Measurements from ENCODE around the gene FTL.

Gene FTL

DNA sequence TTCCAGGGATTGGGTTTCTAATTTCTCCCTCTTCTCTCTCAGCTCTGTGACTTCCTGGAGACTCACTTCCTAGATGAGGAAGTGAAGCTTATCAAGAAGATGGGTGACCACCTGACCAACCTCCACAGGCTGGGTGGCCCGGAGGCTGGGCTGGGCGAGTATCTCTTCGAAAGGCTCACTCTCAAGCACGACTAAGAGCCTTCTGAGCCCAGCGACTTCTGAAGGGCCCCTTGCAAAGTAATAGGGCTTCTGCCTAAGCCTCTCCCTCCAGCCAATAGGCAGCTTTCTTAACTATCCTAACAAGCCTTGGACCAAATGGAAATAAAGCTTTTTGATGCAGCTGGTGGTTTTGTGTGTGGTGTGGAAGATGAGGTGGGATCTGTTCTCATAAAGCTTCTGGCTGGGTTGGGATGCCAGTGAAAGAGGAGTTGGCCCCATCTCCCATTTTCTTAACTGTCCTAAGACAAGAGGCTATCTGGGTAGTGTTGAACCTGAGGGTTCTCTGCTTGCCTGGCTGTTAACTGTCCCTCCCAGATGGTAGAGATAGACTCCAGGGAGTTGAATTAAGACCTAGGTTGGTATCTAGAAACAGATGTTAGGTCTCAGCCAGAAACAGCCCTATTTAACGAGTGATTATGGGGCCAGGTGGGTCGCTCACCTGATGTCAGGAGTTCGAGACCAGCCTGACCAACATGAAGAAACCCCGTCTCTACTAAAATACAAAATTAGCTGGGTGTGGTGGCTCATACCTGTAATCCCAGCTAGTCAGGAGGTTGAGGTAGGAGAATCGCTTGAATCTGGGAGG, 1.6 kb downstream of the FTL start:
- Mint-ChIP-seq H3K9me3 (no peaks in the 10 kb centered on the region), H3K27ac (peak overlapping the region; percentile 96), H3K27me3 (ENCODE audit: low read depth) (no peaks in the 10 kb centered on the region), H3K4me3 (peak overlapping the region; percentile 98), H3K4me1 (ENCODE audit: low read depth) (peaks cover 37% of the 10 kb centered on the region), H3K36me3 (ENCODE audit: low read depth) (peaks cover 34% of the 10 kb centered on the region)

DNA sequence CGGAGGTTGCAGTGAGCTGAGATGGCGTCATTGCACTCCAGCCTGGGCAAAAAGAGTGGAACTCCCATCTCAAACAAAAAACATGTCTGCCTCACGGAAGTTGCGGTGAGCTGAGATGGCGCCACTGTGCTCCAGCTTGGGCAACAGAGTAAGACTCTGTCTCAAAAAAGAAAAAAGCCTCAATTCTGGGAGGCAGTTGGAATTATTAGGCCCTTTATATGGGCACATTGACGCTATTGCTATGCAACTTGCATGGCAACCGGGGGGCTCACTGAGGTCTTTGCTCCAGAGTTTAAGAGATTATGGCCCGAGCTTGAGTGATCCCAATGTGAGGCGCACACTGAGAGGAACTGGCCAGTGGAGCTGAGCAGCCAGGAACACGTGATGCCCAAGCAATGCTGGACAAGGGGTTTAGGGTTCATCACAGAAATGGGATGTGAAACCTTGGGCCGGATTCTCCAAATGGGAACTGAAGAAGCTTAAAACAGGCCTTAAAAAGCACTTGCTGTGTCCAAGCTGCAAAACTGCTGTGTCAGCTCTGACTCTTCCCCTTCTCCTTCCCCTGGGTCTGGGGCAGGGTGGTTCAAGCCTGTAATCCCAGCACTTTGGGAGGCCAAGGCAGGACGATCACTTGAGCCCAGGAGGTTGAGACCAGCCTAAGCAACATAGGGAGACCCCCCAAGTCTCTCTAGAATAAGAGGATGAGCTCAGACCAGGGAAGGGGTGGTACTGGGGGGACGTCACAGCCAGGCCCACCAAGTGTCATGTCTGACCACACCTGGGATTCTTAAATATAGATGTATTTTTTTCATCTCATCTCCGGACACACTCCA, 2.5 kb downstream of the FTL start:
- Mint-ChIP-seq H3K9me3 (no peaks in the 10 kb centered on the region), H3K36me3 (ENCODE audit: low read depth) (peaks cover 30% of the 10 kb centered on the region), H3K4me3 (peak overlapping the region; percentile 98), H3K27ac (peak overlapping the region; percentile 6), H3K4me1 (ENCODE audit: low read depth) (peaks cover 33% of the 10 kb centered on the region), H3K27me3 (ENCODE audit: low read depth) (no peaks in the 10 kb centered on the region)

DNA sequence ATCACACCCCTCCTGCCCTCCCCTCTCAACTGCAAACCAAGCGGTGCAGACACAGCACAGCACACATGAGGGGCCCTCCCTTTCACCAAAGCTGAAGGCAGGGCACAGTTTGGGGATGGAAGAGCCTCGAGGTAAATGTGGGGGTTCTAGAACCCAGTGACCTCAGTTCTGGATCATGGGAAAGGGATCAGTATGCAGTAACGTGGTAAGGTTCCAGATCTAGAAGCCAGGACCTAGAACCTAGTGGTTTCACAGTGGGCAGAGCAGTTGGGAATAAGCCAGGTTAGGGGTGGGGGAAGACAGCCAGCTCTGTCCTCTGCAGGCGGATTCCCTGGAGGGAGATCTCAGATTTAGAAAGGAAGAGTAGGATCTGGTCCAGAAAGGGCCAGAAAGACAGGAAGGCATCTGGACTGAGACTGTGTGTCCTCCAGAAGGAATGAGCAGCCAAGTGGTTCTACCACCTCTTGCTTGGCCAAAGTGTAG, 3.1 kb downstream of the FTL start:
- Mint-ChIP-seq H3K36me3 (ENCODE audit: low read depth) (peaks cover 34% of the 10 kb centered on the region), H3K9me3 (no peaks in the 10 kb centered on the region), H3K4me3 (no peak overlapping the region), H3K27me3 (ENCODE audit: low read depth) (no peaks in the 10 kb centered on the region), H3K27ac (peak overlapping the region; percentile 6), H3K4me1 (ENCODE audit: low read depth) (peaks cover 32% of the 10 kb centered on the region)

DNA sequence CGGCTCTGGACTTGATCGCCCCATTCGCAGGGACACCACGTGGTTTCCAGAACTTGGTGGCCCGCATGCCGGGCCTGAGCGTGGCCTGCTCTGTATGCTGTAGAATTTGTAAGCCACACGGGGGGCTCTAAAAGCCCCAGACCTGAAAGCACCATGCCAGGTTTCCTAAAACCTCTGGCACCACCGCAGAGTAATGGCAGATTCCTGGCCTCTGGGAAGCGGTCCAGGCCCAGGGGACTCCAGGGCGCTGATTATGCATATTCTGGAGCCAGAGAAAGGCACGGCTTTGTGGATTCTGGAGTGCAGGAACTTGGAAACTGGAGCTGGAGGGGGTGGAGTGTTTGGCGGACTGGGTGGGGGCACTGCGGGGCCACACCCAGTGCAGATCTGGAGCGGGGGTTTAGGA, 3.7 kb downstream of the FTL start:
- H3K27me3 Mint-ChIP-seq (ENCODE audit: low read depth) = no peaks in the 10 kb centered on the region
- H3K36me3 Mint-ChIP-seq (ENCODE audit: low read depth) = peaks cover 34% of the 10 kb centered on the region
- H3K4me3 Mint-ChIP-seq = no peak overlapping the region
- H3K9me3 Mint-ChIP-seq = no peaks in the 10 kb centered on the region
- H3K27ac Mint-ChIP-seq = peak overlapping the region; percentile 5
- peaks cover 28% of the 10 kb centered on the region for H3K4me1 Mint-ChIP-seq (ENCODE audit: low read depth)

DNA sequence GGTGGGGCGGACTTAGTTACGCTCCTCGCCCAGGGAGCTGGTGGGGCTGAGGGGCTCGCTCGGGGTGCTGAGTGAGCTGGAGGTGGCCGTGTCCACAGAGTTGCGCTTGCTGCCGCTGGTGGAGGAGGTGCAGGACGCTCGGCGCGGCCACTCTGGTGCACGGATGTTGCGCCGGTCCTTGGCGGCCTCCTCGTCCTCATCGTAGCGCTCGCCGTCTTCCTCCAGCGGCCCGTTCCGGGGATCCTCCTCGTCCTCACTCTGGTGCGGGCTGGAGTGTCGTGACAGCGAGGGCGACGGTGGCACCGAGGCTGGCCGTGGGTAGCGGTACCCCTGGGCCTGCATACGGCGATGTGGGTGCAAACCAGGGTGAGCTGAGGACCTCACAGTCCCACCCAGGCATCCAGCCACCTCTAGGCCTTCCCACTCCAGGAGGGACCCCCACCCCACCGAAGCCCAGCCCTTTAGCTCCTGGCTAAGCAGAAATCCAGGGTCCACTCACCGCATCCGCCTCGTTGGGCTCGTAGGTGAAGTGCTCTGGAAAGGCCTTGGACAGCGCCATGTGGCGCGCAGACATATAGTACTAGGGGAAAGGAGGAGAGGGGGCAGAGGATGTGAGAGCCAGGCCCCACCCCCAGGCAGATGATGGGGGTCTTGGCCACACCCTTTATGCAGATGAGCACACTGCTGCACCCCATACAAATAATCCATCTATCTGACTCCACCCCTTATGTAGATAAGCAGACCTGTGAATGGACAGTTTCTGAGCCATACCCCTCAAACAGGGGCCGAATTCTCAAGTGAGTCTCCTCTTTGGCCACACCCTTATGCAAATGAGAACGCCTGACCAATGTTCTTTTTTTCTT, 4.4 kb downstream of the FTL start:
- H3K36me3 Mint-ChIP-seq (ENCODE audit: low read depth) = peaks cover 34% of the 10 kb centered on the region
- H3K27ac Mint-ChIP-seq = no peak overlapping the region
- no peaks in the 10 kb centered on the region for H3K9me3 Mint-ChIP-seq
- no peaks in the 10 kb centered on the region for H3K27me3 Mint-ChIP-seq (ENCODE audit: low read depth)
- peaks cover 22% of the 10 kb centered on the region for H3K4me1 Mint-ChIP-seq (ENCODE audit: low read depth)
- H3K4me3 Mint-ChIP-seq = no peak overlapping the region

DNA sequence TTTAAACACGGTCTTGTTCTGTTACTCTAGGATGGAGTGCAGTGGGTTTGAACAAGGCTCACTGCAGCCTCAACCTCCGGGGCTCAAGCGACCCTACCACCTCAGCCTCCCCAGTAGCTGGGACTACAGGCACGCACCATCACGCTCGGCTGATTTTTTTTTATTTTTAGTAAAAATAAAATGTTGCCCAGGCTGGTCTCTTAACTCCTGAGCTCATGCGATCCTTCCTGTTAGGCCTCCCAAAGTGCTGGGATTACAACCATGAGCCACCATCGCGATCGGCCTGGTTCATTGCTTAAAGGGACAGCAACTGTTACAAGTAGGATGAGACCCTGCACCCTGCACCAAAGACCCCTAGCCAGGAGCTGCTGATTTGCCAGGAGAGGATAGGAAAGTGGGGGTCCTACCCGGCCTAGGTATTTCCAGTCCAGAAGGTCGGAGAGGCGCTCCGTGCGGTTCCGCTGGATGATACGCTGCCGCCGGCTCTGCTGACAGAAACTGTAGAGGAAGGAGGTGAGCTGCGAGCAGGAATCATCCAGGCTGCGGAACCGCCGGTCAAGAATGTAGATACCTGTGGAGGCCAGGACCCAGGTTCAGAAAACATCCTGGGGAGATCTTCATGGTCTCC, 5.1 kb downstream of the FTL start:
- no peaks in the 10 kb centered on the region for H3K27me3 Mint-ChIP-seq (ENCODE audit: low read depth)
- peaks cover 34% of the 10 kb centered on the region for H3K36me3 Mint-ChIP-seq (ENCODE audit: low read depth)
- H3K9me3 Mint-ChIP-seq = no peaks in the 10 kb centered on the region
- no peak overlapping the region for H3K4me3 Mint-ChIP-seq
- no peak overlapping the region for H3K27ac Mint-ChIP-seq
- H3K4me1 Mint-ChIP-seq (ENCODE audit: low read depth) = peaks cover 18% of the 10 kb centered on the region

DNA sequence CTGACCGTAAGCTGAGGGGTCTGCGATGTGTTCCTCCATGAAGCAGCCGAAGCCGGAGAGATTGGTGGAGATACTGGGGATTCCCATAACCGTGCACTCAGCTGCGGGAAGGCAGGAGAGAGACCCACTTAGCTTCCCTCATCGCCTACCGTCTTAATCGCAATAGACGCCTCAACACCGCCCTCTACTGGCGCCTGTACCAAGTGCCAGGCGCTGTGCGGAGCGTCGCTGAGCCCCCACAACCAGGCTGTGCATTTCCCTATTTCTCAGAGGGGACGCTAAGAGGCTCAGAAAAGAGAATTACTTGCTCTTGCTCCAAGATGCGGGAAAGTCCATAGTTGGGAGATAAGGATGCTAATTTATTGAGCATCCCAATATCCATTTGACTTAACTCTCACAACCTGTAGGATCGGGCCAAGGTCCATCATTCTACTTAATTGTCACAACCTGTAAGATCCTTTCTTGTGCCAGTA, 5.8 kb downstream of the FTL start:
- peak overlapping the region; percentile 45 for H3K27ac Mint-ChIP-seq

DNA sequence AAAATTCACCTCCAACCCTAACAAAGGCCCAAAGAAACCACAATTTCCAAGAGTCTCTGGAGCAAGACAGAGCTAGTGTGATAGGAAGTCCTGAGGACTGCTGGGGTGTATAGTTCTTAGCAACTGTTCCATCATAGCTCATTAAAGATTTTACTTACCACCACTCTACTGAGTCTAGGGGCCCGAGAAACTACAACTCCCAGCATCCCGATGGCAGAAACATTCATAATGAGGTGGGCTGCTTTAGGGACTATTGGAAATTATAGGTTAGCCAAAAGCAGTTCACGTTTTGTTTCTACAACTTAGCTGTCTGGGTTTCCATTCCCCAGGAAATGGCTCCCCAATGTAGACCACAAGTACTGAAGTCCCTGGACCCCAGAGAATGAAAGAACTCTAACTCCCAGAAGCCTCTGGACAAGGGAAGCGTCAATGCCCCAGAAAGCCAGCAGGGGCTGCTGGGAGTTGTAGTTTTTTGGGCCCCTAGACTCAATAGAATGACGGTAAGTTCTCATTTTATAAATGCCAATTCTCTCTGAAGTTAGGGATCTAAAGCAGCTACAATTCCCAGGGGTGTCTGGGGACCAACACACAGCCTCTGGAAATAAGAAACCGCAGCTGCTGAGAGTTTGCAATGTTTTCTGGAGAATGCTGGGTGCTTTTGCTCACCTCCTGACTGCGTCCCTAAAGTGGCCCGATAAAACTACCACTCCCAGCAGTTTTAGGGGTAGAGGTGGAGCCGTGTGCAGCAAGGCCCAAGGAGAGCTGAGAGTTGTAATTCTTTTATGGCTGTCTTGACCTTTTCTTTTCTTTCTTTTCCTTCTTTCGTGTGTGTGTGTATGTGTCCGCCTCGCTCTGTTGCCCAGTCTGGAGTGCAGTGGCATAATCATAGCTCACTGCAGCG, 11.1 kb downstream of the FTL start:
- Mint-ChIP-seq H3K27ac (no peak overlapping the region), H3K4me3 (no peak overlapping the region), H3K4me1 (ENCODE audit: low read depth) (no peaks in the 10 kb centered on the region), H3K36me3 (ENCODE audit: low read depth) (peaks cover 19% of the 10 kb centered on the region), H3K9me3 (no peaks in the 10 kb centered on the region), H3K27me3 (ENCODE audit: low read depth) (no peaks in the 10 kb centered on the region)

More for the DNA sequence above, 5.8 kb downstream of the FTL start:
- peaks cover 28% of the 10 kb centered on the region for H3K36me3 Mint-ChIP-seq (ENCODE audit: low read depth)
- H3K4me3 Mint-ChIP-seq = no peak overlapping the region
- no peaks in the 10 kb centered on the region for H3K9me3 Mint-ChIP-seq
- peaks cover 11% of the 10 kb centered on the region for H3K4me1 Mint-ChIP-seq (ENCODE audit: low read depth)
- H3K27me3 Mint-ChIP-seq (ENCODE audit: low read depth) = no peaks in the 10 kb centered on the region

DNA sequence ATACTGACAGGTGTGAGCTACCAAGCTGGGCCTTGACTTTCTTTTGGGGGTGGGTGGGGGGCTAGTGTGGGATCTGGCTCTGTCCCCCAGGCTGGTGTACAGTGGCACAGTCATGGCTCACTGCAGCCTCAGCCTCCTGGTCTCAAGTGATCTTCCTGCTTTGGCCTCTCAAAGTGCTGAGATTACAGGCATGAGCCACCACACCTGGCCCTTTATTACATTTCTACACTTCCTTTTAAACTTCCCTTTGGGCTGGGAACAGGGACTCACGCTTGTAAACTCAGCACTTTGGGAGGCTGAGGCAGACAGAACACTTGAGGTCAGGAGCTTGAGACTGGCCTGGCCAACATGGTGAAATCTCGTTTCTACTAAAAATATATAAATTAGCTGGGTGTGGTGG, 12.0 kb downstream of the FTL start:
- Mint-ChIP-seq H3K27me3 (ENCODE audit: low read depth) (no peaks in the 10 kb centered on the region), H3K9me3 (no peaks in the 10 kb centered on the region), H3K27ac (no peak overlapping the region), H3K4me1 (ENCODE audit: low read depth) (no peaks in the 10 kb centered on the region), H3K36me3 (ENCODE audit: low read depth) (peaks cover 19% of the 10 kb centered on the region), H3K4me3 (no peak overlapping the region)

DNA sequence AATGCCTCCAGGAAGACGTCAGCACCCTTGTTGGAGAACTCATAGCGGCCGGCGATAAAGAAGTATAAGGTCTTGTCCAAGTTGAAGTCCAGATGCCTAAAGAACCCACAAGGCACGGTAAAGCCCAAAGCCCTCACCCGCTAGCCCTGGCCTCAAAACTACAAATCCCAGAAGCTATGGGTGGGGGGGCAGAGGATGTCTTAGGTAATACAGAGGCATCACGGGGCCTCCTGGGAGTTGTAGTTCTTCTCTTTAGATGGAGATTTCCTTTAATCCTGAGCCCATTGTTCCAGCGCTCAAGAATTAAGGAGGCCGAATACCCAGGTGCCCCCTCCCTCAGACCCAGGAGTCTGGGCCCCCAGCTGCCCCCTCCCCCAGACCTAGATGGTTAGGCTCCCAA, 17.2 kb downstream of the FTL start:
- Mint-ChIP-seq H3K4me1 (ENCODE audit: low read depth) (no peaks in the 10 kb centered on the region), H3K4me3 (no peak overlapping the region), H3K27me3 (ENCODE audit: low read depth) (no peaks in the 10 kb centered on the region), H3K36me3 (ENCODE audit: low read depth) (peaks cover 22% of the 10 kb centered on the region), H3K27ac (no peak overlapping the region), H3K9me3 (no peaks in the 10 kb centered on the region)

DNA sequence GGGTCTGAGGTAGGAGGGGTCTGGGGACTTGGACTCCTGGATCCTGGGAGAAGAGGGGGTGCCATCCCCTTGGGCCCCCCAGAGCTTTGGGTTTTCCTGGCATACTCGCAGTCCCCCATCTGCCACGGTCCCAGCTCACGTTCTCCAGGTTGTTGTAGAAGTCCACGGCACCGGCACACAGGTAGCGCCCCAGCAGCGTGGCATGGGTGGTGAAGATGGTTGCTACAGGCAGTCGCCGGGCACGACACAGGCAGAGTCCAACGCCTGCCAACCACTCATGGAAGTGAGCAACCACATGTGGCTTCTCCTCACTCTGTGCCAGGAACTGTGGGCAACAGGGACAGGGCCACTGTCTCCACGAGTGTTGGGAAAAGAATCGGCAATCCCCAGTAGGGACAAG, 20.6 kb downstream of the FTL start:
- no peak overlapping the region for H3K4me3 Mint-ChIP-seq
- no peaks in the 10 kb centered on the region for H3K9me3 Mint-ChIP-seq
- H3K27me3 Mint-ChIP-seq (ENCODE audit: low read depth) = no peaks in the 10 kb centered on the region
- peaks cover 12% of the 10 kb centered on the region for H3K4me1 Mint-ChIP-seq (ENCODE audit: low read depth)
- H3K36me3 Mint-ChIP-seq (ENCODE audit: low read depth) = peaks cover 29% of the 10 kb centered on the region
- H3K27ac Mint-ChIP-seq = no peak overlapping the region

DNA sequence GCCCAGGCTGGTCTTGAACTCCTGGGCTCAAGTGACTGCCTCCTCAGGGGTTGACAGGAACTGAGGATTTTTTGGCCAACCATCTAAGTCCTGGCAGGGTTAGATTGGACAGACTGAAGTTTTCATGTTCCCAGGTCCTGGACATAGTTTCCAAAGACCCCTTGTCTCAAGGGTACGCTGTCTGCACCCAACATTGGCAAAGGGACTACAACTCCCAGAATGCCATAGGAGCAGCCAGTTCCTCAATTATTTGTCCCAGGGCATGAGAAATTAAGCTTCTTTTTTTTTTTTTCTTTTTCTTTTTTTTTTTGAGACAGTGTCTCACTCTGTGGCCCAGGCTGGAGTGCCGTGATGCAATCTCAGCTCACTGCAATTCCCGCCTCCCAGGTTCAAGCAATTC, 21.1 kb downstream of the FTL start:
- no peaks in the 10 kb centered on the region for H3K27me3 Mint-ChIP-seq (ENCODE audit: low read depth)
- H3K9me3 Mint-ChIP-seq = no peaks in the 10 kb centered on the region
- H3K4me3 Mint-ChIP-seq = no peak overlapping the region
- peaks cover 13% of the 10 kb centered on the region for H3K4me1 Mint-ChIP-seq (ENCODE audit: low read depth)
- peaks cover 31% of the 10 kb centered on the region for H3K36me3 Mint-ChIP-seq (ENCODE audit: low read depth)
- H3K27ac Mint-ChIP-seq = no peak overlapping the region

DNA sequence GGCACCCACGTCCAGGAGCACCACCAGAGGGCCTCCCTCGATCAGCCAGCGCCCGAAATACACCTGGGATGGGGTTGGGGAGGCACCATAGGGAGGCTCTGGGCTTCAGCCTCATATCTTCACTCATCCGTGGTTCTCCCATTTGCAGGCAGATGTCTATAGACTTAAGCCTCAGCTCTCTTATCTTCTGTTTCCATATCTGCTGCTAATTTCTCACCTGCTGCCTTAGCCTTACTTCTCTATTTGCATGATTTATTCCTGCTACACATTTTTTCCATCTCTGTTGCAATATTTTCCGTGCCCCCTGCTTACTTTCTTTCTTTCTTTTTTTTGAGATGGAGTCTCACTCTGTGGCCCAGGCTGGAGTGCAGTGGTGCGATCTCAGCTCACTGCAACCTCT, 22.2 kb downstream of the FTL start:
- Mint-ChIP-seq H3K27me3 (ENCODE audit: low read depth) (no peaks in the 10 kb centered on the region), H3K36me3 (ENCODE audit: low read depth) (peaks cover 27% of the 10 kb centered on the region), H3K4me3 (no peak overlapping the region), H3K27ac (no peak overlapping the region), H3K4me1 (ENCODE audit: low read depth) (peaks cover 18% of the 10 kb centered on the region), H3K9me3 (no peaks in the 10 kb centered on the region)

Measured in T-helper 1 cell treated with Interleukin-12 subunit alpha and Interleukin-12 subunit beta and Interleukin-4 antibody, amounts not matched to agents 30 μg/mL and 1 μg/mL, for 36 hours (primary cell).